Thyroid gland (tissue), 4 donors: Measurements from ENCODE around the gene CD207.

Experiments
- CTCF ChIP-seq, 6 experiments: fragments of 200-600 bp in 3 of 6; fragments of 450-650 bp in 3 of 6; sonication (generic) in 3 of 6; IDR thresholded peaks; one replicate each; pipeline ENCODE4 v1.5.1; 2016 to 2019; ENCODE audit warnings: antibody characterized with exemption in 6 of 6, mild to moderate bottlenecking in 2 of 6, inconsistent platforms in 1 of 6, moderate library complexity in 1 of 6
- POLR2A ChIP-seq, 2 donors: fragments of 450-650 bp; IDR thresholded peaks; one replicate each; pipeline ENCODE4 v1.6.1; 2017; ENCODE audit warnings: antibody characterized with exemption in 2 of 2, mild to moderate bottlenecking in 2 of 2, moderate library complexity in 1 of 2

- TF ChIP-seq CTCF (IDR thresholded peaks at IDR 0.05) (no peak), POLR2A (IDR thresholded peaks at IDR 0.05) (no peak)
Observed at GRCh38 chr2:70806013-70806412, 29.6 kb downstream of the CD207 start.
